Glutamatergic neuron (in vitro differentiated cells): Measurements from ENCODE around the gene RHEBL1. TPM values are rescaled to one million over a fixed set of nuclear protein-coding genes. Genes with fewer than 3 reads are reported as not detected.

Source experiments
- DNase-seq: peaks from one replicate; pipeline ENCODE4 v3.0.0; 2022
- H3K27ac Mint-ChIP-seq: one replicate; pipeline ENCODE4 v1.8.0; 2020; ENCODE audit warnings: mild to moderate bottlenecking, mixed read lengths, inconsistent platforms; ENCODE audit not compliant: unreplicated experiment
- H3K27me3 Mint-ChIP-seq: one replicate; pipeline ENCODE4 v1.8.0; 2020; ENCODE audit warnings: mild to moderate bottlenecking, moderate library complexity, mixed read lengths, inconsistent platforms; ENCODE audit not compliant: unreplicated experiment
- H3K36me3 Mint-ChIP-seq: one replicate; pipeline ENCODE4 v1.8.0; 2020; ENCODE audit warnings: mild to moderate bottlenecking, mixed read lengths, inconsistent platforms; ENCODE audit not compliant: unreplicated experiment
- H3K4me1 Mint-ChIP-seq: one replicate; pipeline ENCODE4 v1.8.0; 2020; ENCODE audit warnings: mild to moderate bottlenecking, low read depth, mixed read lengths, inconsistent platforms; ENCODE audit not compliant: unreplicated experiment
- H3K4me3 Mint-ChIP-seq: one replicate; pipeline ENCODE4 v1.8.0; 2020; ENCODE audit warnings: mild to moderate bottlenecking, mixed read lengths, inconsistent platforms; ENCODE audit not compliant: unreplicated experiment
- H3K9me3 Mint-ChIP-seq: one replicate; pipeline ENCODE4 v1.8.0; 2020; ENCODE audit warnings: mild to moderate bottlenecking, moderate library complexity, mixed read lengths, inconsistent platforms; ENCODE audit not compliant: unreplicated experiment
- total RNA-seq: library from RNA; stranded (reverse); fragmentation: NEBNext Ultra II Directional; extraction: Animal tissue kit (Norgen Biotek cat#: 25700); gene quantifications from one replicate; pipeline ENCODE4 v1.2.1, GENCODE V29; 2021; ENCODE audit not compliant: unreplicated experiment
- TF ChIP-seq, protein P1 (sequence below): fragments of 200-600 bp; sonication (generic); IDR thresholded peaks from one replicate; pipeline ENCODE4 v1.5.0; 2021; ENCODE audit not compliant: partially characterized antibody, unreplicated experiment

Gene RHEBL1
- total RNA-seq, 1 donor from 2014 or later, result 2.3 TPM

DNA sequence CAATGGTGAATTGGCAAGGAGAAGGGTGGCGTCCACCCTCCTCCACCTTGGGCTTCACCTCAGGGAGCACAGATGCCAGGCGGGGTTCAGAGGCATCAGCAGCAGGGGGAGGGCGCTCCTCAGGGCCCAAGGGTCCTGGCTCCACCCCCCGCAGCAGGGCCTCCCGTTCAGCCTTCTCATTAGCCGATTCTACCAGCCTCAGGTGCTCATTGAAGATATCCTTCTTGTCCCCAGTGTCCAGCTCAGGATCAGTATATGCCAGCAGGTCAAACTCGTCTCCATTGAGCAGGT is 31.9 kb downstream of the RHEBL1 start:
- TF ChIP-seq, protein P1, sequence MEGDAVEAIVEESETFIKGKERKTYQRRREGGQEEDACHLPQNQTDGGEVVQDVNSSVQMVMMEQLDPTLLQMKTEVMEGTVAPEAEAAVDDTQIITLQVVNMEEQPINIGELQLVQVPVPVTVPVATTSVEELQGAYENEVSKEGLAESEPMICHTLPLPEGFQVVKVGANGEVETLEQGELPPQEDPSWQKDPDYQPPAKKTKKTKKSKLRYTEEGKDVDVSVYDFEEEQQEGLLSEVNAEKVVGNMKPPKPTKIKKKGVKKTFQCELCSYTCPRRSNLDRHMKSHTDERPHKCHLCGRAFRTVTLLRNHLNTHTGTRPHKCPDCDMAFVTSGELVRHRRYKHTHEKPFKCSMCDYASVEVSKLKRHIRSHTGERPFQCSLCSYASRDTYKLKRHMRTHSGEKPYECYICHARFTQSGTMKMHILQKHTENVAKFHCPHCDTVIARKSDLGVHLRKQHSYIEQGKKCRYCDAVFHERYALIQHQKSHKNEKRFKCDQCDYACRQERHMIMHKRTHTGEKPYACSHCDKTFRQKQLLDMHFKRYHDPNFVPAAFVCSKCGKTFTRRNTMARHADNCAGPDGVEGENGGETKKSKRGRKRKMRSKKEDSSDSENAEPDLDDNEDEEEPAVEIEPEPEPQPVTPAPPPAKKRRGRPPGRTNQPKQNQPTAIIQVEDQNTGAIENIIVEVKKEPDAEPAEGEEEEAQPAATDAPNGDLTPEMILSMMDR, result no peak
- Mint-ChIP-seq H3K9me3 (peaks cover 3% of the 10 kb centered on the region), H3K27ac (no peak overlapping the region), H3K4me3 (no peak overlapping the region), H3K27me3 (no peaks in the 10 kb centered on the region), H3K4me1 (no peaks in the 10 kb centered on the region), H3K36me3 (no peaks in the 10 kb centered on the region)
- no peak for DNase-seq

DNA sequence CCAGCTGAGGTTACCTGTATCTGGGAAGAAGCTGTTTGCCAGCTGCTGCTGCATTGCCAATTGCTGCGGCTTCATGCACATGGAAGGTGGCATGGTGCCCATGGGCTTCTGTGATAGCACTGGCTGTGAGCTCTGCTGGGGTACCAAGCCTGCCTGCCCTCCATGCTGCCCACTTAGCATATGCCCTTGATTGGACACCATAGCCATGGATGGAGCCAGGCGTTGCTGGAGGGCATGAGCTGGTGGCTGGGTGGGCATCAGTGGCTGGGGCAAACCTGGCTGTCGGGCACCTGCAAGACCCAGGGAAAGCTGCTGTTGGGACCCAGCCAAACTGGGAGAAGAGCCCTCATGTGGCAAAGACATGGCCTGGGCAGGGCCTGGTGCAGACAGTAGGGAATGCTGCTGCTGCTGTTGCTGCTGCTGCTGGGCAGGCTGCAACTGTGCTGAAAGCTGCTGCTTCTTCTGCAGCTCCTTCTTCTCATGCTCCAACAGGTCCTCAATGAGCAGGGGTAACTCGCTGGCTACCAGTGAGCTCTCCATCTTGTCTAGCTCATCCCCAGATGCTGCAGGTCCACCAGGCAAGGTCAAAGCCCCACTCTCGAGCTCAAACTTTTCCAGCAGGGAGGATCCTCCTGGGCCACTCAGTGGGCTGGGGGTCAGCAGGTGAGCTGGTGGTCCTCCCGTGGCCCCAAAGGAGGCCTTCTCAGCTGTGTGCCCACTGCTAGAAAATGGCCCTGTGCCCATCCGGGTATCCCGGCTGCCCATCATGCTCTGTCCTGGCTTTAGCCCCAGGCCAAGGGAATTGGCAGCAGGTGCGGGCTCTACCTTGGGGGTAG is 32.5 kb downstream of the RHEBL1 start:
- DNase-seq, result no peak
- TF ChIP-seq, protein P1, result no peak
- Mint-ChIP-seq H3K27me3 (peaks cover 1% of the 10 kb centered on the region), H3K9me3 (peaks cover 3% of the 10 kb centered on the region), H3K4me1 (peaks cover 2% of the 10 kb centered on the region), H3K36me3 (no peaks in the 10 kb centered on the region), H3K4me3 (no peak overlapping the region), H3K27ac (no peak overlapping the region)

DNA sequence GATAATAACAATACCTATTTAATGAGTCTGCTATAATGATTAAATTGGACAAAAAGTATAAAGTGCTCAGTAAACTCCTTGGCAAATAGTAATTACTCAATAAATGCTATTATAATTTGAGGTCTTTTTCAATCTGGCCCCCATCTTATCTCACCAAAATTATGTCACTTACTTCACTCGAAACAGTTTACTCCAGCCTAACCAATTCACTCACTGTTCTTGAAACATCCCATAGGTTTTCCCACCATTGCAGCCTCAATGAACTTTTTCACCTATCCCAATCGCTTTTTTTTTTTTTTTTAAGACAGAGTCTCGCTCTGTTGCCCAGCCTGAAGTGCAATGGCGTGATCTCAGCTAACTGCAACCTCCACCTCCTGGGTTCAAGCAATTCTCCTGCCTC is 33.8 kb downstream of the RHEBL1 start:
- H3K36me3 Mint-ChIP-seq, result no peaks in the 10 kb centered on the region
- H3K27ac Mint-ChIP-seq, result no peak overlapping the region
- peaks cover 1% of the 10 kb centered on the region for H3K27me3 Mint-ChIP-seq
- H3K4me1 Mint-ChIP-seq, result peaks cover 2% of the 10 kb centered on the region
- TF ChIP-seq, protein P1, result no peak
- H3K4me3 Mint-ChIP-seq, result no peak overlapping the region
- no peak for DNase-seq
- H3K9me3 Mint-ChIP-seq, result peaks cover 3% of the 10 kb centered on the region

DNA sequence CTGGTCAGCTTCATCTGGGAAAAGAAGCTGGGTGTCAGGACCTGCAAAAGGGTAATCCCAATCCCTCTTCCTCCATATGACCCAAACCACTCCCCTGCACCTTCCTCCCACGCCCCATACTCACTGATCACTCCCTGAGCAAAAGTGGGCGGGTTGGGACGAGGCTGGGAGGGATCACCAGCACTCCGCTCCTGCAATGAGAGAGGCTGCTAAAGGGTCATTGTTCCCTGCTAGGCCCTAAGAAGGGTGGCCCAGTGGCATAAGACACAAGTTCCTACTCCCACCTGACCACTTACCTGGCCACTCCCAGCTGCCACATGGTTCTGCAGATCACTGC is 35.5 kb downstream of the RHEBL1 start:
- H3K4me1 Mint-ChIP-seq, result peaks cover 2% of the 10 kb centered on the region
- H3K27ac Mint-ChIP-seq, result no peak overlapping the region
- H3K27me3 Mint-ChIP-seq, result peaks cover 1% of the 10 kb centered on the region
- H3K4me3 Mint-ChIP-seq, result no peak overlapping the region
- H3K36me3 Mint-ChIP-seq, result no peaks in the 10 kb centered on the region
- TF ChIP-seq, protein P1, result no peak
- no peak for DNase-seq
- H3K9me3 Mint-ChIP-seq, result peaks cover 4% of the 10 kb centered on the region

DNA sequence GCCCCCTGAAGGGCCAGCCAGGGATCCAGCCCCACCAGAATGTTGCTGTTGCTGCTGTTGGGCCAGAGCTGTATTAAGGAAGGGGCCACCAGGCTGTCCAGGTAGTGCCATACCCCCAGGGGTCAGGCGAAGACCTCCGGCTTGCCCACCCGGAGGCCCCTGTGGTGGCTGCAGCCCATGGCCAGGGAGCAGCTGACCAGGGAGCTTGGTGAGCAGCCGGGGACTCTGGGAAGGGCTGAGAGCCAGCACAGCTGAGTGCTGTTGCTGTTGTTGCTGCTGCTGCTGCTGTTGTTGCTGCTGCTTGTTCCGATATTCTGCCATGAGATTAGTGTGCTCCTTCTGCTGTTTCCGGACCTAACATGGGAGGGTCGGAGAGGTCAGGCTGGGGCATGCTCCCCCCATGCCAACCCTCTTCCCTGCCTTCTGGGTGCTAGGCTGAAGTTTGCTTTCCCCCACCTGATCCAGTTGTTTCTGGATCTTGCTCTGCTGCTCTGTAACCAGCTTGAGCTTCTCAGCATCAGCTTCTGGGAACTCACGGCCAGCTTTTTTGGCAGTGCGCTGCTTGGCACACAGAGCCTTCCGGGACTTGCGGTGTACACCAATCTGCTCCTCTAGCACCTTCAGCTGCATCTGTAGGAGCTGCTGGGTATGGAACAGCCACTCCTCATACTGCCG is 36.0 kb downstream of the RHEBL1 start:
- H3K36me3 Mint-ChIP-seq, result no peaks in the 10 kb centered on the region

More for the DNA sequence above, 36.0 kb downstream of the RHEBL1 start:
- H3K27ac Mint-ChIP-seq, result no peak overlapping the region
- peaks cover 1% of the 10 kb centered on the region for H3K27me3 Mint-ChIP-seq
- TF ChIP-seq, protein P1, result no peak
- no peak for DNase-seq
- H3K9me3 Mint-ChIP-seq, result peaks cover 4% of the 10 kb centered on the region
- H3K4me3 Mint-ChIP-seq, result no peak overlapping the region
- H3K4me1 Mint-ChIP-seq, result peaks cover 2% of the 10 kb centered on the region
